ENCODE data around the gene HDAC4. TPM values are rescaled to one million over a fixed set of nuclear protein-coding genes. Genes with fewer than 3 reads are reported as not detected.

HDAC4 gene
- total and polyA plus RNA-seq, 2 experiments from 2014 or later = 8.1 to 41.8 TPM

GRCh38 chr2:239439754-239440315 is 39.0 kb upstream of the HDAC4 start (continued):
- no peak for TF ChIP-seq ZNF462 (CRISPR knock-in tag; IDR thresholded peaks at IDR 0.05)

GRCh38 chr2:239438995-239439753 is 38.4 kb upstream of the HDAC4 start:
- no peak overlapping the region for H2AFZ ChIP-seq
- H3K27ac ChIP-seq (ENCODE audit: low read depth) = no peak overlapping the region
- H3K4me2 ChIP-seq = no peak overlapping the region
- no peaks in the 10 kb centered on the region for H3K27me3 ChIP-seq (ENCODE audit: insufficient read depth)
- H3K79me2 ChIP-seq (replicated peaks; ENCODE audit: insufficient read depth) = no peaks in the 10 kb centered on the region
- H3K36me3 ChIP-seq (ENCODE audit: insufficient read depth) = no peaks in the 10 kb centered on the region
- peaks cover 6% of the 10 kb centered on the region; the same call in 2 of the 3 replicates for H3K9me3 Mint-ChIP-seq
- 0 out of 2 replicates have a peak, but pooled peaks cover 2% of the 10 kb centered on the region for H3K9me2 ChIP-seq (ENCODE audit: insufficient read depth)
- H3K36me3 Mint-ChIP-seq (ENCODE audit: low read depth) = no peaks in the 10 kb centered on the region; the same call in 1 of the 3 replicates
- ATAC-seq = no peak
- H3K27me3 Mint-ChIP-seq (ENCODE audit: insufficient read depth, low read depth, poor library complexity) = peaks cover 16% of the 10 kb centered on the region
- H3F3A ChIP-seq (replicated peaks; ENCODE audit: low read depth) = no peaks in the 10 kb centered on the region
- H3K4me1 ChIP-seq (ENCODE audit: insufficient read depth) = no peaks in the 10 kb centered on the region
- H3K4me3 ChIP-seq = no peak overlapping the region
- no peak overlapping the region for H3K27ac Mint-ChIP-seq
- H4K20me1 ChIP-seq (replicated peaks; ENCODE audit: insufficient read depth) = no peaks in the 10 kb centered on the region
- H3K4me3 Mint-ChIP-seq = no peak overlapping the region
- DNase-seq (ENCODE audit: low spot score) = no peak
- peaks cover 26% of the 10 kb centered on the region for H3K4me1 Mint-ChIP-seq
- TF ChIP-seq EZH2 (IDR thresholded peaks at IDR 0.05; ENCODE audit: low read depth, unreplicated experiment) (no peak), ZNF331 (CRISPR knock-in tag; IDR thresholded peaks at IDR 0.05; ENCODE audit: low read depth) (no peak), REST (IDR thresholded peaks at IDR 0.05; ENCODE audit: unreplicated experiment) (no peak), ZNF114 (CRISPR knock-in tag; IDR thresholded peaks at IDR 0.05) (no peak), CTCF (conservative IDR thresholded peaks at IDR 0.05; ENCODE audit: low read depth in 2 of 2) (no peak), ETS1 (IDR thresholded peaks at IDR 0.05) (no peak), NANOG (IDR thresholded peaks at IDR 0.05; ENCODE audit: borderline replicate concordance) (no peak), STAT1 (IDR thresholded peaks at IDR 0.05; ENCODE audit: unreplicated experiment) (no peak), JUNB (IDR thresholded peaks at IDR 0.05; ENCODE audit: unreplicated experiment) (no peak)

Data from GM23338 (cell line).